HPDE6-E6E7 (cell line): ENCODE measurements around the gene USP1.

Source experiments
- DNase-seq: peaks from one replicate; pipeline ENCODE4 v3.0.0; 2011; ENCODE audit warnings: missing footprints; ENCODE audit errors: extremely low spot score

The USP1 gene

GRCh38 chr1:62487956-62488355, 51.1 kb downstream of the USP1 start:
- DNase-seq, result no peak

GRCh38 chr1:62492521-62492920, 55.7 kb downstream of the USP1 start:
- DNase-seq, result no peak

- DNase-seq, result no peak
Measured at GRCh38 chr1:62493656-62494055, 56.8 kb downstream of the USP1 start.

GRCh38 chr1:62494137-62494536, 57.3 kb downstream of the USP1 start:
- no peak for DNase-seq

GRCh38 chr1:62500210-62500609, 63.4 kb downstream of the USP1 start:
- DNase-seq, result no peak
